ENCODE data around the gene CD200. TPM values are rescaled to one million over a fixed set of nuclear protein-coding genes. Genes with fewer than 3 reads are reported as not detected.

Gene CD200
- total RNA-seq, 1 donor from 2014 or later, result 30.9 TPM

GRCh38 chr3:112405845-112406244 is 72.9 kb downstream of the CD200 start:
- peaks cover 6% of the 10 kb centered on the region for H3K4me1 Mint-ChIP-seq (ENCODE audit: unreplicated experiment)
- H3K9me3 Mint-ChIP-seq (ENCODE audit: unreplicated experiment), result no peaks in the 10 kb centered on the region
- H3K36me3 Mint-ChIP-seq (ENCODE audit: low read depth, unreplicated experiment), result no peaks in the 10 kb centered on the region

DNA sequence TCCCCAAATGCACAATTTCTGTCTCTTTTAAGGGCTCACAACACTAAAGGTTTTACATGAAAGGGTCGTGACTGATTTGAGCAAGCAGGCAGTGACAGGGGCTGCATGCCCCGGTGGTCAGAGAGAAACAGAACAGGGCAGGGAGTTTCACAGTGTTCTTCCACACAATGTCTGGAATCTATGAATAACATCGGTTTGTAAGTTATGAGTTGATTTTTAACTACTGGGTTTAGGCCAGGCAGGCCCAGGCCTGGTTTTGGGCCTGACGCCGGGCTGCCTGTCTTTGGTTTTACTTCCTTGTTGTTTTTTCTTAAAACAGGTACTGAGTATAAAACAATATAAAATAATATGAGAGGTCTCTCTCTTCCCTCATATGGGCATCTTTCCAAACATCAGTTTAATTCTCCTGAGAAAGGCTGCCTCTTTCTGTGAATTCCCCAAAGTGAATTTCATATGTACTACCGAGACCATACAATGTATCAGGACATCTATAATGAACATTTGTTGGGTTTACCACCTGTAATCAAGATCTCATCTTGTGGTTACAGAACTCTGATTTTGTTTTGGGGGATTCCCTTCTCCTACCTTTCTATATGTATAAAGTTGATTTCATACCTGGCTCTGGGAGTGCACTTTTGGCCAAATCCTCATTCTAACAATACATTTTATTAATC is 74.4 kb downstream of the CD200 start:
- Mint-ChIP-seq H3K27ac (ENCODE audit: unreplicated experiment) (no peak overlapping the region), H3K4me3 (ENCODE audit: unreplicated experiment) (no peak overlapping the region), H3K27me3 (ENCODE audit: unreplicated experiment) (peaks cover 2% of the 10 kb centered on the region), H3K9me3 (ENCODE audit: unreplicated experiment) (no peaks in the 10 kb centered on the region), H3K4me1 (ENCODE audit: unreplicated experiment) (peaks cover 6% of the 10 kb centered on the region), H3K36me3 (ENCODE audit: low read depth, unreplicated experiment) (no peaks in the 10 kb centered on the region)
- TF ChIP-seq, protein P1, sequence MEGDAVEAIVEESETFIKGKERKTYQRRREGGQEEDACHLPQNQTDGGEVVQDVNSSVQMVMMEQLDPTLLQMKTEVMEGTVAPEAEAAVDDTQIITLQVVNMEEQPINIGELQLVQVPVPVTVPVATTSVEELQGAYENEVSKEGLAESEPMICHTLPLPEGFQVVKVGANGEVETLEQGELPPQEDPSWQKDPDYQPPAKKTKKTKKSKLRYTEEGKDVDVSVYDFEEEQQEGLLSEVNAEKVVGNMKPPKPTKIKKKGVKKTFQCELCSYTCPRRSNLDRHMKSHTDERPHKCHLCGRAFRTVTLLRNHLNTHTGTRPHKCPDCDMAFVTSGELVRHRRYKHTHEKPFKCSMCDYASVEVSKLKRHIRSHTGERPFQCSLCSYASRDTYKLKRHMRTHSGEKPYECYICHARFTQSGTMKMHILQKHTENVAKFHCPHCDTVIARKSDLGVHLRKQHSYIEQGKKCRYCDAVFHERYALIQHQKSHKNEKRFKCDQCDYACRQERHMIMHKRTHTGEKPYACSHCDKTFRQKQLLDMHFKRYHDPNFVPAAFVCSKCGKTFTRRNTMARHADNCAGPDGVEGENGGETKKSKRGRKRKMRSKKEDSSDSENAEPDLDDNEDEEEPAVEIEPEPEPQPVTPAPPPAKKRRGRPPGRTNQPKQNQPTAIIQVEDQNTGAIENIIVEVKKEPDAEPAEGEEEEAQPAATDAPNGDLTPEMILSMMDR (IDR thresholded peaks at IDR 0.05; ENCODE audit: unreplicated experiment), result no peak
- DNase-seq (ENCODE audit: low spot score), result no peak

More at GRCh38 chr3:112405845-112406244, 72.9 kb downstream of the CD200 start:
- peaks cover 2% of the 10 kb centered on the region for H3K27me3 Mint-ChIP-seq (ENCODE audit: unreplicated experiment)
- no peak overlapping the region for H3K27ac Mint-ChIP-seq (ENCODE audit: unreplicated experiment)
- DNase-seq (ENCODE audit: low spot score), result no peak
- no peak overlapping the region for H3K4me3 Mint-ChIP-seq (ENCODE audit: unreplicated experiment)
- TF ChIP-seq, protein P1 (IDR thresholded peaks at IDR 0.05; ENCODE audit: unreplicated experiment), result no peak

- no peak for DNase-seq (ENCODE audit: low spot score)
- TF ChIP-seq, protein P1 (IDR thresholded peaks at IDR 0.05; ENCODE audit: unreplicated experiment), result no peak
- H3K36me3 Mint-ChIP-seq (ENCODE audit: low read depth, unreplicated experiment), result no peaks in the 10 kb centered on the region
- peaks cover 2% of the 10 kb centered on the region for H3K27me3 Mint-ChIP-seq (ENCODE audit: unreplicated experiment)
- H3K9me3 Mint-ChIP-seq (ENCODE audit: unreplicated experiment), result no peaks in the 10 kb centered on the region
- peaks cover 6% of the 10 kb centered on the region for H3K4me1 Mint-ChIP-seq (ENCODE audit: unreplicated experiment)
- H3K4me3 Mint-ChIP-seq (ENCODE audit: unreplicated experiment), result no peak overlapping the region
- no peak overlapping the region for H3K27ac Mint-ChIP-seq (ENCODE audit: unreplicated experiment)
Observed at GRCh38 chr3:112407888-112408702, 75.1 kb downstream of the CD200 start.

- no peak for DNase-seq (ENCODE audit: low spot score)
- Mint-ChIP-seq H3K4me3 (ENCODE audit: unreplicated experiment) (no peak overlapping the region), H3K4me1 (ENCODE audit: unreplicated experiment) (peaks cover 6% of the 10 kb centered on the region), H3K27me3 (ENCODE audit: unreplicated experiment) (peaks cover 2% of the 10 kb centered on the region), H3K36me3 (ENCODE audit: low read depth, unreplicated experiment) (no peaks in the 10 kb centered on the region), H3K9me3 (ENCODE audit: unreplicated experiment) (no peaks in the 10 kb centered on the region), H3K27ac (ENCODE audit: unreplicated experiment) (no peak overlapping the region)
- TF ChIP-seq, protein P1 (IDR thresholded peaks at IDR 0.05; ENCODE audit: unreplicated experiment), result no peak
Observed at GRCh38 chr3:112409041-112409440, 76.1 kb downstream of the CD200 start.

DNA sequence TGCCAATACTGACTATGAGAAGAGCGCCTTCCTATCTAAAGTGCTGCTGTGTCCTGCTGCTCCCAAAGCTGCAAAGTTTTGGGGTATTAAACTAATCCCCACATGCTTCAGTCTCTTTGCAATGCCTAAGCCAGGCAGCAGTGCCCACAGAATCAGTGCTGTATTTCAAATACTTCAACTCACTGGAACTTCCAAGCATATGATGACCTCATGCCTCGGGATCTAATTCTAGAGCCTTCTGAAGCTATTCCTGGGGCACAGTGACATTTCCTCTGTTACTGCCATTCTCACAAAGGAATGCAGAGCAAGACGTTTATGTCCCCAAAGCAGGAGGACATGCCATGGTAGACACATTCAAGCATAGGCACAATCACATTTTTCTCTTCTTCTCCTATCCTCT is 78.5 kb downstream of the CD200 start:
- Mint-ChIP-seq H3K36me3 (ENCODE audit: low read depth, unreplicated experiment) (no peaks in the 10 kb centered on the region), H3K27ac (ENCODE audit: unreplicated experiment) (no peak overlapping the region), H3K4me1 (ENCODE audit: unreplicated experiment) (peaks cover 3% of the 10 kb centered on the region), H3K4me3 (ENCODE audit: unreplicated experiment) (no peak overlapping the region), H3K27me3 (ENCODE audit: unreplicated experiment) (no peaks in the 10 kb centered on the region), H3K9me3 (ENCODE audit: unreplicated experiment) (no peaks in the 10 kb centered on the region)
- no peak for DNase-seq (ENCODE audit: low spot score)
- TF ChIP-seq, protein P1 (IDR thresholded peaks at IDR 0.05; ENCODE audit: unreplicated experiment), result no peak

All from endothelial cell (in vitro differentiated cells).